ENCODE measurements around the gene FADD. TPM values are rescaled to one million over a fixed set of nuclear protein-coding genes. Genes with fewer than 3 reads are reported as not detected.

FADD gene
- total RNA-seq, 1 experiment from 2014 or later, result 40.2 TPM

DNA sequence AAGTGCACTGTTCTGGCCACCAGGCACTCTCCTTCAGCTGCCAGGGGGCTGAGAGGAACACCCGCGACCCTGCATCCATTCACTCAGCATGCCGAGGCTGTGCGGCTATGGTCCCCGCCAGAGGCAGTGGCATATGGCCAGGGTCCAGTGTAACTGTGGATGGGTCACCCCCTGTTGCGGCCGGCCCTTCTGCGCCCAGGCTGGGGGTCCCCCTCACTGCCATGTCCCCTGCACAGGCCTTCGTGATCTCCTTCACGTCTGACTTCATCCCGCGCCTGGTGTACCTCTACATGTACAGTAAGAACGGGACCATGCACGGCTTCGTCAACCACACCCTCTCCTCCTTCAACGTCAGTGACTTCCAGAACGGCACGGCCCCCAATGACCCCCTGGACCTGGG, 20.8 kb upstream of the FADD start:
- BruUV-seq (replicated peaks), result no TSS peak
- no peaks in the 10 kb centered on the region for H3K36me3 Mint-ChIP-seq (ENCODE audit: insufficient read depth, unreplicated experiment)
- H3K27ac Mint-ChIP-seq (ENCODE audit: unreplicated experiment), result no peak overlapping the region
- H3K27me3 Mint-ChIP-seq (ENCODE audit: unreplicated experiment), result no peaks in the 10 kb centered on the region
- H3K9me3 Mint-ChIP-seq (ENCODE audit: low read depth, unreplicated experiment), result no peaks in the 10 kb centered on the region
- no peak overlapping the region for H3K4me3 Mint-ChIP-seq (ENCODE audit: low read depth, unreplicated experiment)
- TF ChIP-seq, protein P1, sequence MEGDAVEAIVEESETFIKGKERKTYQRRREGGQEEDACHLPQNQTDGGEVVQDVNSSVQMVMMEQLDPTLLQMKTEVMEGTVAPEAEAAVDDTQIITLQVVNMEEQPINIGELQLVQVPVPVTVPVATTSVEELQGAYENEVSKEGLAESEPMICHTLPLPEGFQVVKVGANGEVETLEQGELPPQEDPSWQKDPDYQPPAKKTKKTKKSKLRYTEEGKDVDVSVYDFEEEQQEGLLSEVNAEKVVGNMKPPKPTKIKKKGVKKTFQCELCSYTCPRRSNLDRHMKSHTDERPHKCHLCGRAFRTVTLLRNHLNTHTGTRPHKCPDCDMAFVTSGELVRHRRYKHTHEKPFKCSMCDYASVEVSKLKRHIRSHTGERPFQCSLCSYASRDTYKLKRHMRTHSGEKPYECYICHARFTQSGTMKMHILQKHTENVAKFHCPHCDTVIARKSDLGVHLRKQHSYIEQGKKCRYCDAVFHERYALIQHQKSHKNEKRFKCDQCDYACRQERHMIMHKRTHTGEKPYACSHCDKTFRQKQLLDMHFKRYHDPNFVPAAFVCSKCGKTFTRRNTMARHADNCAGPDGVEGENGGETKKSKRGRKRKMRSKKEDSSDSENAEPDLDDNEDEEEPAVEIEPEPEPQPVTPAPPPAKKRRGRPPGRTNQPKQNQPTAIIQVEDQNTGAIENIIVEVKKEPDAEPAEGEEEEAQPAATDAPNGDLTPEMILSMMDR (IDR thresholded peaks at IDR 0.05; ENCODE audit: unreplicated experiment), result no peak
- intact Hi-C loops (cut with micrococcal nuclease; ENCODE audit: unreplicated experiment), result no loop called here
- CTCF ChIA-PET, result interaction anchor here (1.4 kb wide), 1 partner anchor 9 kb away, joined by 3 read pairs; no protein-coding TSS in a partner anchor
- no peak for DNase-seq
- H3K4me1 Mint-ChIP-seq (ENCODE audit: low read depth, unreplicated experiment), result no peaks in the 10 kb centered on the region

DNA sequence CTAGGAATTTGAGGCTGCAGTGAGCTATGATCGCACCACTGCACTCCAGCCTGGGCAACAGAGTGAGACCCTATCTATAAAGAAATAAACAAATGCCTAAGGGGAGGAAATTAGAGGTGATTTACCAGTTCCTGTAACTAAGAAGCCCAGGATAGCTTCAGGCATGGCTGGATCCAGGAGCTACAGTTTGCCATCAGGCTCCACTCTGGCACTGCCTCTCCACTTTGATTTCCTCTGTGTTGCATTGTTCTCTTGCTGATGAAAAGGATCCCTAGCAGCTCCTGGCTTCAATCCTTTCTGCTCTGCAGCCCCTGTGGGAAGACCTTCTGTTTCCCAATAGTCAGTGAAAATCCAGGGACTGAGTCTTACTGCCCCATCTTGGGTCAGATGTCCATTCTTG, 20.1 kb upstream of the FADD start:
- no peaks in the 10 kb centered on the region for H3K36me3 Mint-ChIP-seq (ENCODE audit: insufficient read depth, unreplicated experiment)
- intact Hi-C loops (cut with micrococcal nuclease; ENCODE audit: unreplicated experiment), result no loop called here
- TF ChIP-seq, protein P1 (IDR thresholded peaks at IDR 0.05; ENCODE audit: unreplicated experiment), result no peak
- no peak overlapping the region for H3K27ac Mint-ChIP-seq (ENCODE audit: unreplicated experiment)
- CTCF ChIA-PET, result interaction anchor here (1.4 kb wide), 1 partner anchor 9 kb away, joined by 3 read pairs; no protein-coding TSS in a partner anchor
- no peaks in the 10 kb centered on the region for H3K4me1 Mint-ChIP-seq (ENCODE audit: low read depth, unreplicated experiment)
- DNase-seq, result no peak
- H3K27me3 Mint-ChIP-seq (ENCODE audit: unreplicated experiment), result no peaks in the 10 kb centered on the region
- no peaks in the 10 kb centered on the region for H3K9me3 Mint-ChIP-seq (ENCODE audit: low read depth, unreplicated experiment)
- H3K4me3 Mint-ChIP-seq (ENCODE audit: low read depth, unreplicated experiment), result no peak overlapping the region
- no TSS peak for BruUV-seq (replicated peaks)

DNA sequence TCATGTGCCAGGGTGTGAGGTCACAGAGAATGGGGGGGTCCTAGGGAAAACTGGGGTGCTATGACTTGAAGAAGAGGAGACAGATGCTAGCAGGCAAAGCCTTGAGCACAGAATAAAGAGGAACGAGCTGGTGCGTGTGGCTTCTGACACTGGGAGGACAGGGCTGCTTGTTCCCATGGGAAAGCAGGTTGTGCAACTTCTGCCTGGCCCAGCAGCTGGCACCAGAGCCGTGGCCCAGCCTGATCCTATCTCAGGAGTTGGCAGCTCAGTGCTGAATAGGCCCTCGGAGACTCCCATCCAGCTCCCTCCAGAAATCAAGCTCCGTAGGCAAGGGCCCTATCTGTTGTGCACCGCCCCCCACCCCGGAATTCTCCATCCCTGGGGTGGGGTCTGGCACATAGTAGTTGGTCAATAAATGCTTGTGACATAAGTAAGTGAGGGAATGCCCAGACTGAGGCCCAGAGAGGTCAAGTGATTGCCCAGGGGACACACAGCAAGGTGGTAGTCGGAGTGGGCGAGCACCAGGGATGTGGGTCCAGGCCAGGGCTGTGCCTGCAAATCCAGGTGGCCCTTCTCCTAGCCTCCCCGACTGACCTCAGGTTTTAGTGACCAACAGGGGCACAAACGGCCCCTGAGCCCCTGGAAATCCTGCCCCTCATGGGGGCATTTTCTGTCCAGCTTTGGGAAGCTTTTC, 19.5 kb upstream of the FADD start:
- DNase-seq, result no peak
- H3K27ac Mint-ChIP-seq (ENCODE audit: unreplicated experiment), result no peak overlapping the region
- CTCF ChIA-PET, result interaction anchor here (1.4 kb wide), 1 partner anchor 8 kb away, joined by 3 read pairs; no protein-coding TSS in a partner anchor
- H3K36me3 Mint-ChIP-seq (ENCODE audit: insufficient read depth, unreplicated experiment), result no peaks in the 10 kb centered on the region
- no peak overlapping the region for H3K4me3 Mint-ChIP-seq (ENCODE audit: low read depth, unreplicated experiment)
- H3K4me1 Mint-ChIP-seq (ENCODE audit: low read depth, unreplicated experiment), result no peaks in the 10 kb centered on the region
- H3K9me3 Mint-ChIP-seq (ENCODE audit: low read depth, unreplicated experiment), result no peaks in the 10 kb centered on the region
- intact Hi-C loops (cut with micrococcal nuclease; ENCODE audit: unreplicated experiment), result no loop called here
- H3K27me3 Mint-ChIP-seq (ENCODE audit: unreplicated experiment), result no peaks in the 10 kb centered on the region
- TF ChIP-seq, protein P1 (IDR thresholded peaks at IDR 0.05; ENCODE audit: unreplicated experiment), result no peak
- no TSS peak for BruUV-seq (replicated peaks)

DNA sequence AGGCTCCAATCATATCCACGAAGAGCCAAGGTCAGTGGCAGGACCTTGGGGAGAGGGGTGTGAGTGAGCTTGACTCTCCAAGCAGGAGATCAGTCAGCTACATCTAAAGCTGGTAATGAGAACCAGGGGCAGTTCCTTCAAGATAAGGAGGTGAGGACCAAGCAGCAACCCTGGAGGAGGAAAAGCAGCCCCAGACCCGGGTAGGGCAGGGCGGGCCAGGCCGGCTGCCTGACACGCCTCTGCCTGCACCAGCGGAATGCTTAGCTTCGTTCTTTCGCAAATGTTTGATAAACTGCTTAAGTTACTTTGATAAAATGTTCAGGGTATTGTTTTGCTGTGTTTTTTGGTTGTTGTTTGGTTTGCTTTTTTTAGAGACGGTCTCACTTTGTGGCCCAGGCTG, 18.7 kb upstream of the FADD start:
- H3K27ac Mint-ChIP-seq (ENCODE audit: unreplicated experiment), result no peak overlapping the region
- H3K9me3 Mint-ChIP-seq (ENCODE audit: low read depth, unreplicated experiment), result no peaks in the 10 kb centered on the region
- no peak overlapping the region for H3K4me3 Mint-ChIP-seq (ENCODE audit: low read depth, unreplicated experiment)
- no peak for DNase-seq
- intact Hi-C loops (cut with micrococcal nuclease; ENCODE audit: unreplicated experiment), result no loop called here
- H3K4me1 Mint-ChIP-seq (ENCODE audit: low read depth, unreplicated experiment), result no peaks in the 10 kb centered on the region
- CTCF ChIA-PET, result no interaction called here
- H3K27me3 Mint-ChIP-seq (ENCODE audit: unreplicated experiment), result no peaks in the 10 kb centered on the region
- TF ChIP-seq, protein P1 (IDR thresholded peaks at IDR 0.05; ENCODE audit: unreplicated experiment), result no peak
- BruUV-seq (replicated peaks), result no TSS peak
- no peaks in the 10 kb centered on the region for H3K36me3 Mint-ChIP-seq (ENCODE audit: insufficient read depth, unreplicated experiment)

Data from Calu3 (cell line).